PC-9 (cell line): ENCODE measurements around the gene PRKCB. TPM values are rescaled to one million over a fixed set of nuclear protein-coding genes. Genes with fewer than 3 reads are reported as not detected.

ENCODE experiments used
- BruUV-seq: library from RNA; stranded (reverse); fragments of 400-500 nt; replicated peaks from 2 replicates; lab custom pipeline; 2021; lab: Mats Ljungman, UMichigan
- CTCF ChIA-PET: fragments of 300-600 bp; sonication (Branson Sonifier 250); formaldehyde crosslinking; loops from one replicate; lab custom pipeline; 2022; ENCODE audit warnings: antibody characterized with exemption; lab: Charles Lee
- POLR2A ChIA-PET: fragments of 300-600 bp; sonication (Branson Sonifier 250); formaldehyde crosslinking; loops from one replicate; lab custom pipeline; 2022; ENCODE audit warnings: antibody characterized with exemption; ENCODE audit not compliant: unreplicated experiment; lab: Charles Lee
- DNase-seq, 2 experiments: peaks; one replicate each; pipeline versions ENCODE4 v3.0.0 to v3.0.0-alpha.2; 2015 to 2022; ENCODE audit warnings: mixed read lengths in 1 of 2
- H2AFZ ChIP-seq: fragments of 200-600 bp; sonication (generic); 2 replicates; pipeline ENCODE4 v1.8.1; 2017; ENCODE audit warnings: antibody characterized with exemption
- H3F3A ChIP-seq: fragments of 200-600 bp; sonication (generic); 2 replicates; pipeline ENCODE4 v1.8.1; 2017; ENCODE audit warnings: antibody characterized with exemption, mild to moderate bottlenecking, low read depth; ENCODE audit not compliant: insufficient read depth
- H3K27ac ChIP-seq: fragments of 200-600 bp; sonication (generic); 2 replicates; pipeline ENCODE4 v1.6.1; 2016; ENCODE audit warnings: mixed run types
- H3K27me3 ChIP-seq: fragments of 200-600 bp; sonication (generic); 2 replicates; pipeline ENCODE4 v1.6.1; 2016; ENCODE audit warnings: low read depth, mixed run types; ENCODE audit not compliant: insufficient read depth
- H3K36me3 ChIP-seq: fragments of 200-600 bp; sonication (generic); 2 replicates; pipeline ENCODE4 v1.6.1; 2016; ENCODE audit warnings: low read depth, mixed run types
- H3K4me1 ChIP-seq: fragments of 200-600 bp; sonication (generic); replicated peaks from 2 replicates; pipeline ENCODE4 v1.6.1; 2016; ENCODE audit warnings: mixed run types; ENCODE audit not compliant: insufficient read depth
- H3K4me2 ChIP-seq: fragments of 200-600 bp; sonication (generic); 2 replicates; pipeline ENCODE4 v1.6.1; 2017; ENCODE audit warnings: mixed run types
- H3K4me3 ChIP-seq: fragments of 200-600 bp; sonication (generic); 2 replicates; pipeline ENCODE4 v1.6.1; 2016; ENCODE audit warnings: mixed run types
- H3K79me2 ChIP-seq: fragments of 200-600 bp; sonication (generic); 2 replicates; pipeline ENCODE4 v1.6.1; 2017; ENCODE audit warnings: low read depth, mixed run types
- H3K9me2 ChIP-seq: fragments of 200-600 bp; sonication (generic); 2 replicates; pipeline ENCODE4 v1.8.1; 2017; ENCODE audit warnings: mild to moderate bottlenecking; ENCODE audit not compliant: insufficient read depth
- H3K9me3 ChIP-seq: fragments of 200-600 bp; sonication (generic); 2 replicates; pipeline ENCODE4 v1.8.1; 2016; ENCODE audit warnings: low read depth; ENCODE audit not compliant: insufficient read depth
- H4K20me1 ChIP-seq: fragments of 200-600 bp; sonication (generic); 2 replicates; pipeline ENCODE4 v1.8.1; 2017; ENCODE audit not compliant: insufficient read depth
- CTCF ChIP-seq: fragments of 200-600 bp; sonication (generic); conservative IDR thresholded peaks from 2 replicates; pipeline ENCODE4 v1.6.1; 2017; ENCODE audit warnings: mixed run types, antibody characterized with exemption, mild to moderate bottlenecking, moderate library complexity
- EZH2 ChIP-seq: fragments of 200-600 bp; sonication (generic); IDR thresholded peaks from 2 replicates; pipeline ENCODE4 v1.8.0; 2017; ENCODE audit warnings: antibody characterized with exemption, low read depth
- intact Hi-C: fragments of 100-400 bp; cut with micrococcal nuclease; formaldehyde crosslinking; loops from one replicate; pipeline ENCODE4 v1.10.0; 2022; ENCODE audit not compliant: unreplicated experiment
- total RNA-seq: library from RNA; stranded (reverse); gene quantifications from 2 replicates; pipeline ENCODE4 v1.2.3, GENCODE V29; 2021

PRKCB gene
- total RNA-seq, 1 experiment from 2014 or later: not detected

- ChIA-PET POLR2A (no interaction called here), CTCF (interaction anchor here (0.6 kb wide), 1 partner anchor 749 kb away, joined by 5 read pairs; no protein-coding TSS in a partner anchor)
- Histone ChIP-seq H3F3A (no peaks in the 10 kb centered on the region), H4K20me1 (no peaks in the 10 kb centered on the region; the same call in 1 of the 2 replicates), H3K9me2 (no peaks in the 10 kb centered on the region), H3K36me3 (no peaks in the 10 kb centered on the region), H3K79me2 (no peaks in the 10 kb centered on the region), H3K27me3 (peaks cover 31% of the 10 kb centered on the region), H3K27ac (no peak overlapping the region), H3K4me1 (no peaks in the 10 kb centered on the region), H3K9me3 (no peaks in the 10 kb centered on the region), H2AFZ (no peak overlapping the region), H3K4me2 (no peak overlapping the region), H3K4me3 (no peak overlapping the region)
- intact Hi-C loops: no loop called here
- DNase-seq: no peak
- TF ChIP-seq EZH2 (no peak), CTCF (no peak)
- no TSS peak for BruUV-seq
Measured at GRCh38 chr16:24132797-24133155, 297.0 kb downstream of the PRKCB start.

GRCh38 chr16:24135624-24136565, 300.1 kb downstream of the PRKCB start:
- Histone ChIP-seq H3K36me3 (no peaks in the 10 kb centered on the region), H3K9me2 (no peaks in the 10 kb centered on the region), H3K79me2 (no peaks in the 10 kb centered on the region), H3F3A (no peaks in the 10 kb centered on the region), H3K4me2 (no peak overlapping the region), H3K4me1 (no peaks in the 10 kb centered on the region), H3K27me3 (peaks cover 28% of the 10 kb centered on the region), H4K20me1 (no peaks in the 10 kb centered on the region; the same call in 1 of the 2 replicates), H2AFZ (no peak overlapping the region), H3K27ac (no peak overlapping the region), H3K9me3 (no peaks in the 10 kb centered on the region), H3K4me3 (no peak overlapping the region)
- POLR2A ChIA-PET: no interaction called here
- TF ChIP-seq CTCF (no peak), EZH2 (no peak)
- CTCF ChIA-PET: no interaction called here
- BruUV-seq: no TSS peak
- DNase-seq: no peak
- intact Hi-C loops: no loop called here

GRCh38 chr16:24138024-24138423, 302.2 kb downstream of the PRKCB start:
- H3K4me3 ChIP-seq: no peak overlapping the region
- H3K27ac ChIP-seq: no peak overlapping the region
- no peak for DNase-seq
- no peaks in the 10 kb centered on the region for H3F3A ChIP-seq
- POLR2A ChIA-PET: no interaction called here
- H3K27me3 ChIP-seq: peaks cover 25% of the 10 kb centered on the region
- TF ChIP-seq CTCF (no peak), EZH2 (no peak)
- H3K9me3 ChIP-seq: no peaks in the 10 kb centered on the region
- H3K4me1 ChIP-seq: no peaks in the 10 kb centered on the region
- no peak overlapping the region for H2AFZ ChIP-seq
- no peaks in the 10 kb centered on the region for H3K9me2 ChIP-seq
- CTCF ChIA-PET: no interaction called here
- no peaks in the 10 kb centered on the region for H3K79me2 ChIP-seq
- no peaks in the 10 kb centered on the region for H4K20me1 ChIP-seq
- intact Hi-C loops: no loop called here
- H3K36me3 ChIP-seq: no peaks in the 10 kb centered on the region
- BruUV-seq: no TSS peak
- H3K4me2 ChIP-seq: no peak overlapping the region
